Loucy (cell line): ENCODE data around the gene VSX2.
A peak's percentile ranks its signal among the peaks of the same experiment; 100 is the strongest.

Experiments used
- H2AFZ ChIP-seq: fragments of 200-600 bp; sonication (generic); 2 replicates; pipeline ENCODE4 v1.6.0; 2016; ENCODE audit warnings: antibody characterized with exemption, mild to moderate bottlenecking, low read length, moderate library complexity
- H3F3A ChIP-seq: fragments of 200-600 bp; 2 replicates; pipeline ENCODE4 v1.6.0; 2016; ENCODE audit warnings: antibody characterized with exemption, low read depth, mild to moderate bottlenecking
- H3K27me3 ChIP-seq: fragments of 200-600 bp; sonication (generic); 2 replicates; pipeline ENCODE4 v1.6.1; 2014; ENCODE audit warnings: low read length, mild to moderate bottlenecking; ENCODE audit not compliant: insufficient read depth, poor library complexity, severe bottlenecking
- H3K36me3 ChIP-seq: fragments of 200-600 bp; sonication (generic); 2 replicates; pipeline ENCODE4 v1.6.1; 2016; ENCODE audit warnings: low read length; ENCODE audit not compliant: insufficient read depth
- H3K4me1 ChIP-seq: fragments of 200-600 bp; sonication (generic); 2 replicates; pipeline ENCODE4 v1.5.1; 2014; ENCODE audit warnings: low read length, mild to moderate bottlenecking; ENCODE audit not compliant: insufficient read depth, poor library complexity, severe bottlenecking
- H3K4me2 ChIP-seq: fragments of 200-600 bp; sonication (generic); 2 replicates; pipeline ENCODE4 v1.6.0; 2014; ENCODE audit warnings: antibody characterized with exemption, low read length, low read depth, mild to moderate bottlenecking; ENCODE audit not compliant: poor library complexity, severe bottlenecking
- H3K4me3 ChIP-seq: fragments of 200-600 bp; sonication (generic); 2 replicates; pipeline ENCODE4 v1.5.1; 2014; ENCODE audit warnings: low read length, mild to moderate bottlenecking, mixed read lengths; ENCODE audit not compliant: poor library complexity, severe bottlenecking
- H3K79me2 ChIP-seq: fragments of 200-600 bp; sonication (generic); 2 replicates; pipeline ENCODE4 v1.6.1; 2014; ENCODE audit warnings: low read length; ENCODE audit not compliant: insufficient read depth
- H3K9ac ChIP-seq: fragments of 200-600 bp; sonication (generic); 2 replicates; pipeline ENCODE4 v1.6.0; 2014; ENCODE audit warnings: mild to moderate bottlenecking, low read depth, low read length, moderate library complexity; ENCODE audit not compliant: poor library complexity, severe bottlenecking
- H3K9me2 ChIP-seq: fragments of 200-600 bp; sonication (generic); replicated peaks from 2 replicates; pipeline ENCODE4 v1.6.1; 2016; ENCODE audit warnings: low read depth, low read length, mixed read lengths
- H3K9me3 ChIP-seq: fragments of 200-600 bp; sonication (generic); 2 replicates; pipeline ENCODE4 v1.6.1; 2014; ENCODE audit warnings: mild to moderate bottlenecking, antibody characterized with exemption, low read length, low read depth; ENCODE audit not compliant: insufficient read depth
- H4K20me1 ChIP-seq: fragments of 200-600 bp; sonication (generic); 2 replicates; pipeline ENCODE4 v1.6.0; 2014; ENCODE audit warnings: antibody characterized with exemption, low read length, mild to moderate bottlenecking; ENCODE audit not compliant: insufficient read depth, poor library complexity, severe bottlenecking
- CTCF ChIP-seq: fragments of 200-600 bp; sonication (generic); conservative IDR thresholded peaks from 2 replicates; pipeline ENCODE4 v1.5.1; 2014; ENCODE audit warnings: mild to moderate bottlenecking, antibody characterized with exemption, low read length
- EZH2phosphoT487 ChIP-seq: fragments of 200-600 bp; IDR thresholded peaks from 2 replicates; pipeline ENCODE4 v1.6.1; 2018; ENCODE audit warnings: antibody characterized with exemption, mild to moderate bottlenecking, moderate library complexity, borderline replicate concordance

Gene VSX2

GRCh38 chr14:74213907-74214803, 25.1 kb upstream of the VSX2 start:
- Histone ChIP-seq H3K9ac (no peak overlapping the region), H3K4me3 (no peak overlapping the region), H3K9me2 (no peaks in the 10 kb centered on the region), H3K79me2 (no peaks in the 10 kb centered on the region), H3K36me3 (no peaks in the 10 kb centered on the region), H3K27me3 (no peaks in the 10 kb centered on the region), H3K9me3 (no peaks in the 10 kb centered on the region), H3K4me2 (no peak overlapping the region), H3K4me1 (peaks cover 3% of the 10 kb centered on the region), H4K20me1 (no peaks in the 10 kb centered on the region), H2AFZ (no peak overlapping the region), H3F3A (no peaks in the 10 kb centered on the region)
- TF ChIP-seq CTCF = no peak
- no peak for TF ChIP-seq EZH2phosphoT487

- no peaks in the 10 kb centered on the region for H3K9me2 ChIP-seq
- no peaks in the 10 kb centered on the region for H3K27me3 ChIP-seq
- H2AFZ ChIP-seq = no peak overlapping the region
- TF ChIP-seq EZH2phosphoT487 (no peak), CTCF (no peak)
- no peaks in the 10 kb centered on the region for H3K9me3 ChIP-seq
- H3F3A ChIP-seq = no peaks in the 10 kb centered on the region
- H3K36me3 ChIP-seq = no peaks in the 10 kb centered on the region
- H3K4me1 ChIP-seq = peaks cover 3% of the 10 kb centered on the region
- no peak overlapping the region for H3K4me3 ChIP-seq
- H3K79me2 ChIP-seq = no peaks in the 10 kb centered on the region
- no peak overlapping the region for H3K4me2 ChIP-seq
- H4K20me1 ChIP-seq = no peaks in the 10 kb centered on the region
- H3K9ac ChIP-seq = no peak overlapping the region
Observed at GRCh38 chr14:74216671-74217070, 22.6 kb upstream of the VSX2 start.

- Histone ChIP-seq H3F3A (no peaks in the 10 kb centered on the region), H3K4me3 (peak overlapping the region; percentile 58), H3K9ac (no peak overlapping the region), H3K79me2 (no peaks in the 10 kb centered on the region), H3K36me3 (no peaks in the 10 kb centered on the region), H3K4me2 (peak overlapping the region; percentile 74), H3K9me2 (no peaks in the 10 kb centered on the region), H4K20me1 (no peaks in the 10 kb centered on the region), H2AFZ (peak overlapping the region; percentile 85), H3K4me1 (peaks cover 3% of the 10 kb centered on the region), H3K27me3 (no peaks in the 10 kb centered on the region), H3K9me3 (no peaks in the 10 kb centered on the region)
- TF ChIP-seq EZH2phosphoT487 = no peak
- peak; percentile 91 for TF ChIP-seq CTCF
Observed at GRCh38 chr14:74217672-74218448, 21.4 kb upstream of the VSX2 start.
